CD4-positive, alpha-beta T cell (primary cell): Measurements from ENCODE around the gene MASP2. TPM values are rescaled to one million over a fixed set of nuclear protein-coding genes. Genes with fewer than 3 reads are reported as not detected.

ENCODE experiments used
- ATAC-seq: fragments of 200-7000 bp; cut with Tn5 transposase; one replicate; pipeline ENCODE4 v1.10.0; 2022; ENCODE audit warnings: mild to moderate bottlenecking; ENCODE audit not compliant: poor library complexity
- CTCF ChIA-PET: fragments of 350-600 bp; sonication (Branson Sonifier 250); formaldehyde crosslinking; loops from one replicate; lab custom pipeline; 2021; ENCODE audit warnings: antibody characterized with exemption, inconsistent platforms; lab: Charles Lee
- POLR2A ChIA-PET: fragments of 350-600 bp; sonication (Branson Sonifier 250); formaldehyde crosslinking; loops from one replicate; lab custom pipeline; 2021; ENCODE audit warnings: antibody characterized with exemption, inconsistent platforms; lab: Charles Lee
- DNase-seq, 14 experiments: peaks; one replicate each; pipeline ENCODE4 v3.0.0-alpha.2; 2013 to 2020; ENCODE audit warnings: mixed read lengths in 2 of 14
- H3K27ac ChIP-seq, 2 donors: one replicate each; pipeline versions ENCODE4 v1.5.1 to v1.7.0; 2013; ENCODE audit warnings: low read length in 2 of 2, low read depth in 1 of 2, mild to moderate bottlenecking in 1 of 2
- H3K27me3 ChIP-seq, 2 experiments: 1 replicate in 1 of 2; 2 replicates in 1 of 2; pipeline versions ENCODE4 v1.6.1 to v1.7.0; 2013; ENCODE audit warnings: low read length in 2 of 2, control low read depth in 1 of 2, mild to moderate bottlenecking in 1 of 2, moderate library complexity in 1 of 2; ENCODE audit not compliant: insufficient read depth in 2 of 2, control insufficient read depth in 1 of 2
- H3K36me3 ChIP-seq: one replicate; pipeline ENCODE4 v1.6.1; 2013; ENCODE audit warnings: low read length, control low read depth; ENCODE audit not compliant: insufficient read depth
- H3K4me1 ChIP-seq: one replicate; pipeline ENCODE4 v1.6.1; 2013; ENCODE audit warnings: low read length, control low read depth; ENCODE audit not compliant: insufficient read depth
- H3K4me3 ChIP-seq: one replicate; pipeline ENCODE4 v1.5.1; 2013; ENCODE audit warnings: mild to moderate bottlenecking, low read length, moderate library complexity
- H3K9me3 ChIP-seq, 2 experiments: 1 replicate in 1 of 2; 2 replicates in 1 of 2; pipeline versions ENCODE4 v1.6.1 to v1.7.0; 2013; ENCODE audit warnings: low read length in 2 of 2, mild to moderate bottlenecking in 2 of 2, control low read depth in 1 of 2, moderate library complexity in 1 of 2; ENCODE audit not compliant: control insufficient read depth in 1 of 2, insufficient read depth in 1 of 2
- H3K27ac Mint-ChIP-seq: one replicate; pipeline ENCODE4 v1.8.0; 2020; ENCODE audit warnings: mixed read lengths
- H3K27me3 Mint-ChIP-seq: one replicate; pipeline ENCODE4 v1.8.0; 2021; ENCODE audit warnings: mixed read lengths
- H3K36me3 Mint-ChIP-seq: one replicate; pipeline ENCODE4 v1.8.0; 2021; ENCODE audit warnings: low read depth, mixed read lengths
- H3K4me1 Mint-ChIP-seq: one replicate; pipeline ENCODE4 v1.8.0; 2021; ENCODE audit warnings: low read depth, mixed read lengths
- H3K4me3 Mint-ChIP-seq: one replicate; pipeline ENCODE4 v1.8.0; 2020; ENCODE audit warnings: mild to moderate bottlenecking, mixed read lengths
- H3K9me3 Mint-ChIP-seq: one replicate; pipeline ENCODE4 v1.8.0; 2020; ENCODE audit warnings: mixed read lengths
- intact Hi-C, 2 experiments: fragments of 100-400 bp; cut with DNase I in 1 of 2; cut with micrococcal nuclease in 1 of 2; formaldehyde crosslinking; loops; one replicate each; pipeline versions ENCODE4 v1.15.1 to v1.9.0; 2023 to 2025; cut with DNase I, micrococcal nuclease
- total RNA-seq, 174 experiments: library from RNA in 2 of 174; stranded (reverse) in 2 of 174; gene quantifications; one replicate each; pipeline ENCODE4 v1.2.3 and lab custom pipeline; 2021 to 2026
- TF ChIP-seq, protein P1 (sequence below): fragments of 200-600 bp; IDR thresholded peaks from one replicate; pipeline ENCODE4 v1.8.0; 2022; ENCODE audit warnings: antibody characterized with exemption, mild to moderate bottlenecking

The MASP2 gene
- total RNA-seq, 2 experiments from 2014 or later: 0.27 to 0.53 TPM

DNA sequence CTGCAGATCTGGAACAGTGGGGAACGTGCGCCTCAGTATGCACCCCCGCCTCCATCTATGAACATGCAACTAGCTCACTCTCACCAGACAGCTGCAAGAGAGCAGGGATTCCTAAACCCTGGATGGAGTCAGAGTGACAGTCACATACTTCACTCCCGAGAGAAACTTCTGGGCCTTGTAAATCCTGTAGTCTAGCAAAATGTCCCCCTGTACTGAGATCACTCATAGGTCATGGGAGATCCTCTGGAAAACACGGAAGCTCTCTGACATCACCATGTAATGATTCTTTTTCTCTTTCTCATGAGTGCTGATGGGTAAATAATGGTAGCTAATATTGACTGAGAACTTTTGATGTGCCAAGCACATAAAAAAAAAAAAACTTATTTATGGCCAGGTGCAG is 57.9 kb downstream of the MASP2 start:
- ChIA-PET CTCF (no interaction called here), POLR2A (no interaction called here)
- H3K27ac ChIP-seq: no peak overlapping the region
- H3K27me3 ChIP-seq: no peaks in the 10 kb centered on the region
- Mint-ChIP-seq H3K9me3 (no peaks in the 10 kb centered on the region), H3K27ac (no peak overlapping the region), H3K36me3 (no peaks in the 10 kb centered on the region), H3K4me3 (no peak overlapping the region), H3K27me3 (no peaks in the 10 kb centered on the region), H3K4me1 (no peaks in the 10 kb centered on the region)
- no peaks in the 10 kb centered on the region for H3K36me3 ChIP-seq
- H3K4me1 ChIP-seq: no peaks in the 10 kb centered on the region
- TF ChIP-seq, protein P1, sequence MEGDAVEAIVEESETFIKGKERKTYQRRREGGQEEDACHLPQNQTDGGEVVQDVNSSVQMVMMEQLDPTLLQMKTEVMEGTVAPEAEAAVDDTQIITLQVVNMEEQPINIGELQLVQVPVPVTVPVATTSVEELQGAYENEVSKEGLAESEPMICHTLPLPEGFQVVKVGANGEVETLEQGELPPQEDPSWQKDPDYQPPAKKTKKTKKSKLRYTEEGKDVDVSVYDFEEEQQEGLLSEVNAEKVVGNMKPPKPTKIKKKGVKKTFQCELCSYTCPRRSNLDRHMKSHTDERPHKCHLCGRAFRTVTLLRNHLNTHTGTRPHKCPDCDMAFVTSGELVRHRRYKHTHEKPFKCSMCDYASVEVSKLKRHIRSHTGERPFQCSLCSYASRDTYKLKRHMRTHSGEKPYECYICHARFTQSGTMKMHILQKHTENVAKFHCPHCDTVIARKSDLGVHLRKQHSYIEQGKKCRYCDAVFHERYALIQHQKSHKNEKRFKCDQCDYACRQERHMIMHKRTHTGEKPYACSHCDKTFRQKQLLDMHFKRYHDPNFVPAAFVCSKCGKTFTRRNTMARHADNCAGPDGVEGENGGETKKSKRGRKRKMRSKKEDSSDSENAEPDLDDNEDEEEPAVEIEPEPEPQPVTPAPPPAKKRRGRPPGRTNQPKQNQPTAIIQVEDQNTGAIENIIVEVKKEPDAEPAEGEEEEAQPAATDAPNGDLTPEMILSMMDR: no peak
- no peaks in the 10 kb centered on the region for H3K9me3 ChIP-seq
- DNase-seq (no peak), ATAC-seq (no peak)
- intact Hi-C loops: no loop called here
- no peak overlapping the region for H3K4me3 ChIP-seq

GRCh38 chr1:10987840-10988417 is 59.1 kb downstream of the MASP2 start:
- TF ChIP-seq, protein P1: no peak
- no peaks in the 10 kb centered on the region for H3K36me3 ChIP-seq
- H3K27ac Mint-ChIP-seq: no peak overlapping the region
- no peak overlapping the region for H3K27ac ChIP-seq
- H3K4me1 Mint-ChIP-seq: no peaks in the 10 kb centered on the region
- ATAC-seq (no peak), DNase-seq (no peak)
- no peak overlapping the region for H3K4me3 Mint-ChIP-seq
- H3K27me3 Mint-ChIP-seq: no peaks in the 10 kb centered on the region
- H3K27me3 ChIP-seq: no peaks in the 10 kb centered on the region
- intact Hi-C loops: no loop called here
- ChIA-PET CTCF (no interaction called here), POLR2A (no interaction called here)
- H3K4me3 ChIP-seq: no peak overlapping the region
- H3K9me3 Mint-ChIP-seq: no peaks in the 10 kb centered on the region
- H3K36me3 Mint-ChIP-seq: no peaks in the 10 kb centered on the region
- no peaks in the 10 kb centered on the region for H3K9me3 ChIP-seq
- no peaks in the 10 kb centered on the region for H3K4me1 ChIP-seq

GRCh38 chr1:10986525-10986890 is 60.5 kb downstream of the MASP2 start:
- Histone ChIP-seq H3K36me3 (no peaks in the 10 kb centered on the region), H3K4me1 (no peaks in the 10 kb centered on the region), H3K4me3 (no peak overlapping the region), H3K27ac (no peak overlapping the region), H3K27me3 (no peaks in the 10 kb centered on the region), H3K9me3 (no peaks in the 10 kb centered on the region)
- DNase-seq (no peak), ATAC-seq (no peak)
- TF ChIP-seq, protein P1: no peak
- no peaks in the 10 kb centered on the region for H3K9me3 Mint-ChIP-seq
- no peaks in the 10 kb centered on the region for H3K27me3 Mint-ChIP-seq
- CTCF ChIA-PET: no interaction called here
- H3K36me3 Mint-ChIP-seq: no peaks in the 10 kb centered on the region
- POLR2A ChIA-PET: no interaction called here
- no peak overlapping the region for H3K4me3 Mint-ChIP-seq
- no peak overlapping the region for H3K27ac Mint-ChIP-seq
- intact Hi-C loops: no loop called here
- no peaks in the 10 kb centered on the region for H3K4me1 Mint-ChIP-seq
